ENCODE measurements around the gene TBC1D14. TPM values are rescaled to one million over a fixed set of nuclear protein-coding genes. Genes with fewer than 3 reads are reported as not detected.

TBC1D14 gene
- total RNA-seq, 1 experiment from 2014 or later, result 44.3 TPM

DNA sequence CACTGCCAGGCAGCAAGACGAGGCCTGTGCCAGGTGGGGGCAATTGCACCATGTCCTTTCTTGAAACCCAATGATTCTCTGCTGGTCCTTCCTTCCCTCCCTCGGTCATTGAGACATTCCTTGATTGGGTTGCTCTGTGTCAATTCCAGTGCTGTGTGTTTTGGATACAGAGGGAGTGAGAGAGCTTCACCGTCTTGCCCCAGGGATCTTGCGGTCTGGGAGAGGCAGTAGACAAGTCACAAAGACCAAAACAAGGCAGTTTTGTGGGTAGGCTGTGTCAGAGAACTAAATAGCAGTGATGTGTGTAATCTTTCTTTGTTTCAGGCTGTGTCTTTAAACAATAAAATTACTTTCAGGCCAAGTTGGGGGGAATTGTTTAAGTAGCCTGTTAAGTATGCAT lies 94.7 kb downstream of the TBC1D14 start:
- Histone ChIP-seq H3K9me3 (ENCODE audit: low read depth, low read length, poor library complexity, severe bottlenecking) (no peaks in the 10 kb centered on the region), H3K4me1 (ENCODE audit: insufficient read depth, low read length, poor library complexity, severe bottlenecking) (no peaks in the 10 kb centered on the region), H3K27me3 (replicated peaks; ENCODE audit: insufficient read depth, low read depth, low read length, poor library complexity) (no peaks in the 10 kb centered on the region), H3K4me3 (ENCODE audit: low read depth, low read length, poor library complexity, severe bottlenecking) (no peak overlapping the region), H3K27ac (ENCODE audit: low read depth, low read length, poor library complexity, severe bottlenecking) (no peak overlapping the region), H3K36me3 (ENCODE audit: insufficient read depth, low read length, poor library complexity, severe bottlenecking) (peaks cover 48% of the 10 kb centered on the region)
- no peak for DNase-seq (ENCODE audit: low spot score)
- POLR2A ChIA-PET (ENCODE audit: low non-redundant PET), result no interaction called here
- intact Hi-C loops (cut with micrococcal nuclease; ENCODE audit: unreplicated experiment), result no loop called here
- BruUV-seq (replicated peaks), result no TSS peak
- no peak for TF ChIP-seq EZH2 (IDR thresholded peaks at IDR 0.05; ENCODE audit: borderline replicate concordance, low read depth, low read length, poor library complexity, severe bottlenecking)
- TF ChIP-seq, protein P1, sequence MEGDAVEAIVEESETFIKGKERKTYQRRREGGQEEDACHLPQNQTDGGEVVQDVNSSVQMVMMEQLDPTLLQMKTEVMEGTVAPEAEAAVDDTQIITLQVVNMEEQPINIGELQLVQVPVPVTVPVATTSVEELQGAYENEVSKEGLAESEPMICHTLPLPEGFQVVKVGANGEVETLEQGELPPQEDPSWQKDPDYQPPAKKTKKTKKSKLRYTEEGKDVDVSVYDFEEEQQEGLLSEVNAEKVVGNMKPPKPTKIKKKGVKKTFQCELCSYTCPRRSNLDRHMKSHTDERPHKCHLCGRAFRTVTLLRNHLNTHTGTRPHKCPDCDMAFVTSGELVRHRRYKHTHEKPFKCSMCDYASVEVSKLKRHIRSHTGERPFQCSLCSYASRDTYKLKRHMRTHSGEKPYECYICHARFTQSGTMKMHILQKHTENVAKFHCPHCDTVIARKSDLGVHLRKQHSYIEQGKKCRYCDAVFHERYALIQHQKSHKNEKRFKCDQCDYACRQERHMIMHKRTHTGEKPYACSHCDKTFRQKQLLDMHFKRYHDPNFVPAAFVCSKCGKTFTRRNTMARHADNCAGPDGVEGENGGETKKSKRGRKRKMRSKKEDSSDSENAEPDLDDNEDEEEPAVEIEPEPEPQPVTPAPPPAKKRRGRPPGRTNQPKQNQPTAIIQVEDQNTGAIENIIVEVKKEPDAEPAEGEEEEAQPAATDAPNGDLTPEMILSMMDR (conservative IDR thresholded peaks at IDR 0.05; ENCODE audit: low read depth, low read length), result no peak
- CTCF ChIA-PET, result no interaction called here

DNA sequence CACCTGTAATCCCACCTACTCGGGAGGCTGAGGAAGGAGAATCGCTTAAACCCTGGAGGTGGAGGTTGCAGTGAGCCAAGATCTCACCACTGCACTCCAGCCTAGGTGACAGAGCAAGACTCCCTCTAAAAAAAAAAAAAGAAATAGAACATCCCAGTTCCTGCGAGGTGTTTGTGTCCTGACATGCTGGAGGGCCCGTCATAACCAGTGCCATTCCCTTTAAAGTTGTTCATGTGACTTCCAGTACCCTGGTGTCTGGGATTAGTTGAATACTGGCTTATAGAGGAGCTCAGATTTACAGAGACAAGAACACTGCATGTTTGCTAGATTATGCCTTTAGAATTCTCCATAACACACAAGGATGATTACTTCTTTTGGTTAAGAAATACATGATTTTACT lies 95.9 kb downstream of the TBC1D14 start:
- no TSS peak for BruUV-seq (replicated peaks)
- POLR2A ChIA-PET (ENCODE audit: low non-redundant PET), result no interaction called here
- H3K4me3 ChIP-seq (ENCODE audit: low read depth, low read length, poor library complexity, severe bottlenecking), result no peak overlapping the region

DNA sequence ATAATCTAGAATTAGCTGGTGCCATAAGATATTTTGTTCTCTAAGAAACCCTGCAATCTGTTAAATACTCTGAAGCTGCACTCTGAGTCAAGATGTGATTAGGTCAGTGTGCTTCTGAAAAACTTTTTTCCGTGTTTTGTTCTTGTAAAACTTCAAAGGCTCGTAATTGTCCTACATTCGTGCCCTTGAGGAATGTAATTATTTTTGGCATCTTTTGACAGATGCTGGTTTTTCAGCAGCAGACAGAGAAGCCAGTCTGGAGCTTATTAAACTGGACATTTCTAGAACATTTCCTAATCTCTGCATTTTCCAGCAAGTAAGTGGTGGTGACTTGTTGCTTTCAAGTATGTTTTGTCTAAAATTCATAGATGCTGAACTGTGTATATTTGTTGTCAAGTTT lies 96.8 kb downstream of the TBC1D14 start:
- Histone ChIP-seq H3K27ac (ENCODE audit: low read depth, low read length, poor library complexity, severe bottlenecking) (no peak overlapping the region), H3K4me3 (ENCODE audit: low read depth, low read length, poor library complexity, severe bottlenecking) (no peak overlapping the region), H3K4me1 (ENCODE audit: insufficient read depth, low read length, poor library complexity, severe bottlenecking) (no peaks in the 10 kb centered on the region), H3K27me3 (replicated peaks; ENCODE audit: insufficient read depth, low read depth, low read length, poor library complexity) (no peaks in the 10 kb centered on the region), H3K9me3 (ENCODE audit: low read depth, low read length, poor library complexity, severe bottlenecking) (no peaks in the 10 kb centered on the region), H3K36me3 (ENCODE audit: insufficient read depth, low read length, poor library complexity, severe bottlenecking) (peaks cover 33% of the 10 kb centered on the region)
- intact Hi-C loops (cut with micrococcal nuclease; ENCODE audit: unreplicated experiment), result no loop called here
- TF ChIP-seq EZH2 (IDR thresholded peaks at IDR 0.05; ENCODE audit: borderline replicate concordance, low read depth, low read length, poor library complexity, severe bottlenecking), result no peak
- TF ChIP-seq, protein P1 (conservative IDR thresholded peaks at IDR 0.05; ENCODE audit: low read depth, low read length), result no peak
- no peak for DNase-seq (ENCODE audit: low spot score)
- BruUV-seq (replicated peaks), result no TSS peak
- ChIA-PET CTCF (no interaction called here), POLR2A (ENCODE audit: low non-redundant PET) (no interaction called here)

More for the DNA sequence above, 95.9 kb downstream of the TBC1D14 start:
- no peak for DNase-seq (ENCODE audit: low spot score)
- TF ChIP-seq, protein P1 (conservative IDR thresholded peaks at IDR 0.05; ENCODE audit: low read depth, low read length), result no peak
- no peak for TF ChIP-seq EZH2 (IDR thresholded peaks at IDR 0.05; ENCODE audit: borderline replicate concordance, low read depth, low read length, poor library complexity, severe bottlenecking)
- H3K27me3 ChIP-seq (replicated peaks; ENCODE audit: insufficient read depth, low read depth, low read length, poor library complexity), result no peaks in the 10 kb centered on the region
- H3K27ac ChIP-seq (ENCODE audit: low read depth, low read length, poor library complexity, severe bottlenecking), result no peak overlapping the region
- CTCF ChIA-PET, result no interaction called here
- no peaks in the 10 kb centered on the region for H3K9me3 ChIP-seq (ENCODE audit: low read depth, low read length, poor library complexity, severe bottlenecking)
- intact Hi-C loops (cut with micrococcal nuclease; ENCODE audit: unreplicated experiment), result no loop called here
- H3K4me1 ChIP-seq (ENCODE audit: insufficient read depth, low read length, poor library complexity, severe bottlenecking), result no peaks in the 10 kb centered on the region
- peaks cover 36% of the 10 kb centered on the region for H3K36me3 ChIP-seq (ENCODE audit: insufficient read depth, low read length, poor library complexity, severe bottlenecking)
